Body of pancreas (tissue), 4 donors: ENCODE measurements around the gene RASSF10. TPM values are rescaled to one million over a fixed set of nuclear protein-coding genes. Genes with fewer than 3 reads are reported as not detected.

Source experiments
- ATAC-seq: fragments of 150-250 bp; one replicate; pipeline ENCODE4 v1.9.1; 2016
- DNase-seq, 4 donors: peaks; one replicate each; pipeline ENCODE4 v3.0.0-alpha.2; 2019
- H3K27ac ChIP-seq, 4 donors: fragments of 200-600 bp; sonication (generic); 1 replicate in 3 of 4; 2 replicates in 1 of 4; pipeline versions ENCODE4 v1.5.1 to v1.6.1; 2016 to 2019; ENCODE audit warnings: mild to moderate bottlenecking in 1 of 4, mixed read lengths in 1 of 4, moderate library complexity in 1 of 4
- H3K27me3 ChIP-seq, 2 donors: fragments of 200-600 bp; sonication (generic); one replicate each; pipeline ENCODE4 v1.6.0; 2016; ENCODE audit warnings: mild to moderate bottlenecking in 1 of 2
- H3K36me3 ChIP-seq, 2 donors: fragments of 200-600 bp; sonication (generic); replicated peaks in 1 of 2; 2 replicates each; pipeline ENCODE4 v1.5.1; 2016; ENCODE audit warnings: low read depth in 2 of 2; ENCODE audit not compliant: insufficient read depth in 1 of 2
- H3K4me1 ChIP-seq: fragments of 200-600 bp; sonication (generic); one replicate; pipeline ENCODE4 v1.6.0; 2016
- H3K4me3 ChIP-seq, 2 donors: fragments of 200-600 bp; sonication (generic); 1 replicate in 1 of 2; 2 replicates in 1 of 2; pipeline ENCODE4 v1.5.1; 2016 to 2019
- H3K9me3 ChIP-seq, 3 donors: fragments of 200-600 bp; sonication (generic); 1 replicate in 2 of 3; 2 replicates in 1 of 3; pipeline ENCODE4 v1.5.1; 2016
- POLR2A ChIP-seq, 3 donors: fragments of 450-650 bp; IDR thresholded peaks; one replicate each; pipeline ENCODE4 v1.6.1; 2016; ENCODE audit warnings: antibody characterized with exemption in 3 of 3, mild to moderate bottlenecking in 2 of 3
- WGBS, 2 donors: methylation state at CpG; one replicate each; pipeline ENCODE4 v1.1.5; 2017; 5-methylcytosine and 5-hydroxymethylcytosine counted together
- intact Hi-C: fragments of 100-400 bp; cut with DNase I; formaldehyde crosslinking; loops from one replicate; pipeline ENCODE4 v1.15.1; 2023
- total RNA-seq, 2 donors: library from RNA; depleted of rRNA; stranded (reverse); fragments of >200 nt; gene quantifications; one replicate each; pipeline ENCODE4 v1.1.0, GENCODE V29; 2016
- TF ChIP-seq, protein P1 (sequence below), 7 experiments: fragments of 450-650 bp in 4 of 7; fragments of 200-600 bp in 3 of 7; sonication (generic) in 3 of 7; IDR thresholded peaks; one replicate each; pipeline ENCODE4 v1.5.1; 2016 to 2019; ENCODE audit warnings: antibody characterized with exemption in 7 of 7

The RASSF10 gene
- total RNA-seq, 2 donors from 2014 or later: not detected

DNA sequence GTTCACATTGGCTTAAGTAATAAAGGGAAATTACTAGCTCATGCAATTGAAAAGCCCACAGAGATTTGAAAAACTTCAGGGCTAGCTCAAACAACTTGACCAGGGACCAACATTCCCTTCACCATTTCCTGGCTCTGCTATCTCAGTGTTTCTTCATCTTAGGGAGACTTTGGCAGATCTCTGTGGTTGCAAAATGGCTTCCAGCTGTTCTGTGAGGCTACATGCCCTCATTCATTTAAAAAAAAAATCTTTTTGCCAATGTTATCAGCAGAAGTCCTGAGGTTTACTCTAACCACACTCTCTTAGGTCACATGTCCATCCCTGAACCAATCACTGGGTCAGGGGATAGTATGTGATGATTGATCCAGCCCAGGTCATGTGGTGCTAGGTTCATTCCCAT is 13.9 kb upstream of the RASSF10 start:
- H3K27me3 ChIP-seq: no peaks in the 10 kb centered on the region
- no peaks in the 10 kb centered on the region for H3K36me3 ChIP-seq
- TF ChIP-seq, protein P1, sequence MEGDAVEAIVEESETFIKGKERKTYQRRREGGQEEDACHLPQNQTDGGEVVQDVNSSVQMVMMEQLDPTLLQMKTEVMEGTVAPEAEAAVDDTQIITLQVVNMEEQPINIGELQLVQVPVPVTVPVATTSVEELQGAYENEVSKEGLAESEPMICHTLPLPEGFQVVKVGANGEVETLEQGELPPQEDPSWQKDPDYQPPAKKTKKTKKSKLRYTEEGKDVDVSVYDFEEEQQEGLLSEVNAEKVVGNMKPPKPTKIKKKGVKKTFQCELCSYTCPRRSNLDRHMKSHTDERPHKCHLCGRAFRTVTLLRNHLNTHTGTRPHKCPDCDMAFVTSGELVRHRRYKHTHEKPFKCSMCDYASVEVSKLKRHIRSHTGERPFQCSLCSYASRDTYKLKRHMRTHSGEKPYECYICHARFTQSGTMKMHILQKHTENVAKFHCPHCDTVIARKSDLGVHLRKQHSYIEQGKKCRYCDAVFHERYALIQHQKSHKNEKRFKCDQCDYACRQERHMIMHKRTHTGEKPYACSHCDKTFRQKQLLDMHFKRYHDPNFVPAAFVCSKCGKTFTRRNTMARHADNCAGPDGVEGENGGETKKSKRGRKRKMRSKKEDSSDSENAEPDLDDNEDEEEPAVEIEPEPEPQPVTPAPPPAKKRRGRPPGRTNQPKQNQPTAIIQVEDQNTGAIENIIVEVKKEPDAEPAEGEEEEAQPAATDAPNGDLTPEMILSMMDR (IDR thresholded peaks at IDR 0.05): no peak
- TF ChIP-seq POLR2A (IDR thresholded peaks at IDR 0.05): no peak
- ATAC-seq (peak; percentile 67), DNase-seq (peak in 1 of 4 donors; percentile 16)
- no peak overlapping the region for H3K27ac ChIP-seq
- H3K9me3 ChIP-seq: no peaks in the 10 kb centered on the region
- peaks cover 8% of the 10 kb centered on the region for H3K4me1 ChIP-seq
- H3K4me3 ChIP-seq: no peak overlapping the region
- intact Hi-C loops: no loop called here

DNA sequence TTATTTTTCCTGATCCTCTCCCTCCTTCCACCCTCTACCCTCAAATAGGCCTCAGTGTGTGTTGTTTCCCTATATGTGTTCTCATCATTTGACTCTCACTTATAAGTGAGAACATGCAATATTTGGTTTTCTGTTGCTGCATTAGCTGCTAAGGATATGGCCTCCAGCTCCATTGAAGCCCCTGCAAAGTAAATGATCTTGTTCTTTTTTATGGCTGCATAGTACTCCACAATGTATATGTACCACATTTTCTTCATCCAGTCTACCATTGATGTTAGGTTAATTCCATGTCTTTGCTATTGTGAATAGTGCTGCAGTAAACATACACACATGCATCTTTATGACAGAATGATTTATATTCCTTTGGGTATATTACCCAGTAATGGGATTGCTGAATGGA is 13.3 kb upstream of the RASSF10 start:
- no peak overlapping the region for H3K27ac ChIP-seq
- TF ChIP-seq POLR2A (IDR thresholded peaks at IDR 0.05): no peak
- ATAC-seq: no peak

DNA sequence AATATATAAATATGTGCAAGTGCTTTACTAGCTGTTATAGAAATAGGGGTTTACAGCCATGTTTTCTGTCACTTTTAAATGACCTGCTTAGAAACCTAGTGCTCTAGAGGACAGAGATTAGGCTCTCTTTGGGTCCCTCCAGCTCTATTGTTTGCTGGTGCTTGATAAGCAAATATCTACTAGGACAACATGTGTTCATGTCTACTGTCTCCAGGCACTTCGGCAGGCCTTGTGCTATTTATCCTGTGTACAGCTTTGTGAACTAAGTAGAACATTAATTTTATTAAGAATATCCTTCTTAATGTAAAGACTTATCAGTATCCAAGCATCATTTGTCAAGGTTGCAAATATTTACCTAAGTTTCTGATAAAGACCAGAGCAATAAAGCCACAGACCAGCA is 11.9 kb upstream of the RASSF10 start:
- DNase-seq (no peak), ATAC-seq (no peak)
- Histone ChIP-seq H3K36me3 (no peaks in the 10 kb centered on the region), H3K9me3 (no peaks in the 10 kb centered on the region), H3K27ac (no peak overlapping the region), H3K27me3 (no peaks in the 10 kb centered on the region), H3K4me3 (no peak overlapping the region), H3K4me1 (peaks cover 19% of the 10 kb centered on the region)
- WGBS, 2 donors: 13 to 25% methylated on average over 1 of the region's 1 CpG
- TF ChIP-seq, protein P1 (IDR thresholded peaks at IDR 0.05): no peak
- no peak for TF ChIP-seq POLR2A (IDR thresholded peaks at IDR 0.05)
- intact Hi-C loops: no loop called here

More for the DNA sequence above, 13.3 kb upstream of the RASSF10 start:
- intact Hi-C loops: no loop called here
- Histone ChIP-seq H3K36me3 (no peaks in the 10 kb centered on the region), H3K4me3 (no peak overlapping the region), H3K9me3 (no peaks in the 10 kb centered on the region), H3K4me1 (peaks cover 13% of the 10 kb centered on the region), H3K27me3 (no peaks in the 10 kb centered on the region)
- DNase-seq: no peak

DNA sequence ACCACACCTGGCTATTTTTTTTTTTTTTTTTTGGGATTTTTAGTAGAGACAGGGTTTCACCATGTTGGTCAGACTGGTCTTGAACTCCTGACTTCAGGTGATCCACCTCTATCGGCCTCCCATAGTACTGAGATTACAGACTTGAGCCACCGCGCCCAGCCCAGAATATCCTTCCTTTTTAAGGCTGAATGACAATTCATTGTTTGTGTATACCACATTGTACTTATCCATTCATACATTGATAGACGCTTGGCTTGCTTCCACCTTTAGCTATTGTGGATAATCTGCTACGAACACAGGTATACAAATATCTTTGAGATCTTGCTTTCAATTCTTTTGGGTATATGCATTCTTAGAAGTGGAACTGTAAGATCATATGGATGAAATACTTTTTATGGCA is 10.8 kb upstream of the RASSF10 start:
- intact Hi-C loops: no loop called here
- TF ChIP-seq POLR2A (IDR thresholded peaks at IDR 0.05): no peak
- TF ChIP-seq, protein P1 (IDR thresholded peaks at IDR 0.05): no peak
- H3K4me3 ChIP-seq: no peak overlapping the region
- H3K9me3 ChIP-seq: no peaks in the 10 kb centered on the region
- no peak for DNase-seq
- WGBS, 2 donors: 77 to 93% methylated on average over 5 of the region's 5 CpGs
- no peak for ATAC-seq
- no peaks in the 10 kb centered on the region for H3K27me3 ChIP-seq
- peaks cover 19% of the 10 kb centered on the region for H3K4me1 ChIP-seq
- H3K36me3 ChIP-seq: no peaks in the 10 kb centered on the region
- no peak overlapping the region for H3K27ac ChIP-seq

DNA sequence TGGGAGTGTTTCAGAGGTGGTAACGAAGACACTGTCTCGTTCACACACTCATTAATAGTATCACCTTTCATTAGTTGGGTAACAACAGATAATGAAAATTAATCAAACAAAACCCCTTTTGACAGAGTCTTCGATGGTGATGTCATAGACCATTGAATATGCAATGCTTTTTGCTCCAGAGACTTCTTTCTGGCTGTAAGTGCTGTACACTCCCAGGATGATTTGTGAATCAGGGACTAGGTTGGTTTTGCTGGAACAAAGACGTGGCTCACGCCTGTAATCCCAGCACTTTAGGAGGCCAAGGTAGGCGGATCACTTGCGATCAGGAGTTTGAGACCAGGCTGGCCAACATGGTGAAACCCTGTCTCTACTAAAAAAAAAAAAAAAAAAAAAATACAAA is 9.5 kb upstream of the RASSF10 start:
- DNase-seq: no peak
- intact Hi-C loops: no loop called here
- no peak overlapping the region for H3K27ac ChIP-seq
- ATAC-seq: no peak
- no peak overlapping the region for H3K4me3 ChIP-seq
- WGBS, 2 donors: 95 to 96% methylated on average over 7 of the region's 7 CpGs
- no peaks in the 10 kb centered on the region for H3K9me3 ChIP-seq
- H3K36me3 ChIP-seq: no peaks in the 10 kb centered on the region
- H3K4me1 ChIP-seq: peaks cover 19% of the 10 kb centered on the region
- no peaks in the 10 kb centered on the region for H3K27me3 ChIP-seq
- TF ChIP-seq POLR2A (IDR thresholded peaks at IDR 0.05): no peak
- TF ChIP-seq, protein P1 (IDR thresholded peaks at IDR 0.05): no peak
